ENCODE measurements around the gene COA7. TPM values are rescaled to one million over a fixed set of nuclear protein-coding genes. Genes with fewer than 3 reads are reported as not detected.

COA7 gene
- total RNA-seq, 1 experiment from 2014 or later: 20.7 TPM

DNA sequence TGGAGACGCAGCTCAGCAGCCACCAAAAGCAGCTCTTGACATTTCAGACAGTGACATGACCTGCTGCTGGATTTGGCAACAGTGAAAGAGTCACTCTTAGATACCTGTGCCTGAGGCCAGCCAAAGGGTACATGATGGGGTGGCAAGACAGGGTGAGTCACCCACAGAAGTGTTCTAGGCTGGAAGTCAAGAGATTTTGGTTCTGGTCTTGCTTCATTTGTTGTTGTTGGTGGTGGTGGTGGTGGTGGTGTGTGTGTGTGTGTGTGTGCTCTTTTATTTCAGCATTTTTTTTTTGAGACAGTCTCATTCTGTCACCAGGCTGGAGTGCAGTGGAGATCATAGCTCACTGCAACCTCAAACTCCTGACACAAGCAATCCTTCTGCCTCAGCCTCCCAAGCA lies 39.4 kb downstream of the COA7 start:
- H3K4me1 ChIP-seq (replicated peaks; ENCODE audit: insufficient read depth): peaks cover 36% of the 10 kb centered on the region
- TF ChIP-seq EZH2 (IDR thresholded peaks at IDR 0.05; ENCODE audit: low read depth) (no peak), CTCF (conservative IDR thresholded peaks at IDR 0.05) (no peak)
- no peak overlapping the region for H2AFZ ChIP-seq
- no peaks in the 10 kb centered on the region for H3K36me3 ChIP-seq (ENCODE audit: low read depth)
- intact Hi-C loops (cut with micrococcal nuclease; ENCODE audit: unreplicated experiment): no loop called here
- POLR2A ChIA-PET (ENCODE audit: unreplicated experiment): interaction anchor here (0.5 to 0.7 kb wide), 3 partner anchors 19 to 150 kb away, joined by 4 to 6 read pairs (median 4); no protein-coding TSS in a partner anchor
- no peaks in the 10 kb centered on the region for H3K79me2 ChIP-seq (ENCODE audit: low read depth)
- H3K4me3 ChIP-seq: no peak overlapping the region
- H3K9me3 ChIP-seq (ENCODE audit: insufficient read depth, low read depth): no peaks in the 10 kb centered on the region
- CTCF ChIA-PET: no interaction called here
- no peaks in the 10 kb centered on the region for H4K20me1 ChIP-seq (ENCODE audit: insufficient read depth)
- peaks cover 45% of the 10 kb centered on the region for H3F3A ChIP-seq (ENCODE audit: insufficient read depth, low read depth)
- no TSS peak for BruUV-seq (replicated peaks)
- H3K27ac ChIP-seq: peak overlapping the region; percentile 56
- peak overlapping the region; percentile 35 for H3K4me2 ChIP-seq
- H3K9me2 ChIP-seq (ENCODE audit: insufficient read depth): no peaks in the 10 kb centered on the region
- peak; percentile 48 to 87 for DNase-seq
- no peaks in the 10 kb centered on the region for H3K27me3 ChIP-seq (ENCODE audit: insufficient read depth, low read depth)

- H3K27ac ChIP-seq: no peak overlapping the region
- no peaks in the 10 kb centered on the region for H4K20me1 ChIP-seq (ENCODE audit: insufficient read depth)
- ChIA-PET POLR2A (ENCODE audit: unreplicated experiment) (interaction anchor here (0.7 kb wide), 1 partner anchor 530 kb away, joined by 3 read pairs; no protein-coding TSS in a partner anchor), CTCF (no interaction called here)
- no peaks in the 10 kb centered on the region for H3K36me3 ChIP-seq (ENCODE audit: low read depth)
- H3K9me2 ChIP-seq (ENCODE audit: insufficient read depth): no peaks in the 10 kb centered on the region
- no peak for DNase-seq
- BruUV-seq (replicated peaks): no TSS peak
- H2AFZ ChIP-seq: no peak overlapping the region
- H3K79me2 ChIP-seq (ENCODE audit: low read depth): no peaks in the 10 kb centered on the region
- peaks cover 35% of the 10 kb centered on the region for H3F3A ChIP-seq (ENCODE audit: insufficient read depth, low read depth)
- no peaks in the 10 kb centered on the region for H3K9me3 ChIP-seq (ENCODE audit: insufficient read depth, low read depth)
- no peaks in the 10 kb centered on the region for H3K27me3 ChIP-seq (ENCODE audit: insufficient read depth, low read depth)
- H3K4me1 ChIP-seq (replicated peaks; ENCODE audit: insufficient read depth): peaks cover 26% of the 10 kb centered on the region
- H3K4me2 ChIP-seq: no peak overlapping the region
- intact Hi-C loops (cut with micrococcal nuclease; ENCODE audit: unreplicated experiment): no loop called here
- TF ChIP-seq EZH2 (IDR thresholded peaks at IDR 0.05; ENCODE audit: low read depth) (no peak), CTCF (conservative IDR thresholded peaks at IDR 0.05) (no peak)
- H3K4me3 ChIP-seq: no peak overlapping the region
Measured at GRCh38 chr1:52657702-52658101, 40.4 kb downstream of the COA7 start.

- Histone ChIP-seq H3K4me3 (no peak overlapping the region), H3K27ac (no peak overlapping the region), H3K79me2 (ENCODE audit: low read depth) (no peaks in the 10 kb centered on the region), H3K4me1 (replicated peaks; ENCODE audit: insufficient read depth) (peaks cover 10% of the 10 kb centered on the region), H3K36me3 (ENCODE audit: low read depth) (no peaks in the 10 kb centered on the region), H3K9me3 (ENCODE audit: insufficient read depth, low read depth) (no peaks in the 10 kb centered on the region), H3K9me2 (ENCODE audit: insufficient read depth) (no peaks in the 10 kb centered on the region), H3K4me2 (no peak overlapping the region), H3F3A (ENCODE audit: insufficient read depth, low read depth) (peaks cover 13% of the 10 kb centered on the region; the same call in 1 of the 2 replicates), H3K27me3 (ENCODE audit: insufficient read depth, low read depth) (no peaks in the 10 kb centered on the region), H4K20me1 (ENCODE audit: insufficient read depth) (no peaks in the 10 kb centered on the region), H2AFZ (no peak overlapping the region)
- intact Hi-C loops (cut with micrococcal nuclease; ENCODE audit: unreplicated experiment): no loop called here
- ChIA-PET CTCF (no interaction called here), POLR2A (ENCODE audit: unreplicated experiment) (no interaction called here)
- no peak for DNase-seq
- TF ChIP-seq EZH2 (IDR thresholded peaks at IDR 0.05; ENCODE audit: low read depth) (no peak), CTCF (conservative IDR thresholded peaks at IDR 0.05) (no peak)
- no TSS peak for BruUV-seq (replicated peaks)
Measured at GRCh38 chr1:52654063-52654462, 44.1 kb downstream of the COA7 start.
